Activated CD8-positive, alpha-beta memory T cell treated with anti-CD3 and anti-CD28 coated beads, Interleukin-2, amount 50 U/mL, for 24 hours (primary cell): ENCODE results near the gene RHAG.
"Not testable (repeated sequence)": the region's sequence is repeated elsewhere in the genome, so short reads cannot be mapped to it uniquely, and the experiment has no call there.

ENCODE experiments used
- DNase-seq: peaks from one replicate; pipeline ENCODE4 v3.0.0-alpha.2; 2020; ENCODE audit errors: extremely low read depth

Gene RHAG

DNA sequence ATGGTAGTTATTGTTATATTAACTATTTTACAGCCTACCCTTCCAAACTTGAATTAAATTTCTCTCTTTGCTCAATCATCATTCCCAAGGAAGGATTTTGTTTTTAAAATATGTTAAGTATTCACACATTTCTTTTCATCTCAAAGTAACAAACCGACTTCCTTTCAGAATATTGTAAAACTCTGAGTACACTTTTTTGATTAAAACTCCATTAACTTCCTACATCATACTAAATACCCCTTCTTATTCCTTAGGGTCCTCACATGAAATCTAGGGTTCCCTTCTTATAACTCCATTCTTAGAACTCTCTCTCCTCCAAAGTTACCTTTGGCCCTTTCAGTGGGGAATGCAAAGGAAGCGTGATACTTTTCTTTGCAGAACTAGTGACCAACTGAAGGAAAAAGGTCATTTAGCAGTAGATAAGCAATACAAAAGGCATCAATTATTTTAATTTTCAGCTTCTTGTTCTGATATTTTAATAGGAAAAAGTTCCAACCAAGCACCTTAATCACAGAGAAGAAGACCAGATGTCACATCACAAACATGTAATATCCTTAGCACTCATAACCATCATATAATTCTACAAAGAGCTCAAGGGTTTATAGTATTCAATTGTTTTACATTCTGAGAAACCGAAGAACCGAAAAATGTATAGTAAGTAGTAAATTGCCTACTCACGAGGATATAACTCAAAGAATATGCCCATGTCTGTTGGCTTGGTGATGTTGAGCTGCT, 494 bp downstream of the RHAG start:
- no peak for DNase-seq

DNA sequence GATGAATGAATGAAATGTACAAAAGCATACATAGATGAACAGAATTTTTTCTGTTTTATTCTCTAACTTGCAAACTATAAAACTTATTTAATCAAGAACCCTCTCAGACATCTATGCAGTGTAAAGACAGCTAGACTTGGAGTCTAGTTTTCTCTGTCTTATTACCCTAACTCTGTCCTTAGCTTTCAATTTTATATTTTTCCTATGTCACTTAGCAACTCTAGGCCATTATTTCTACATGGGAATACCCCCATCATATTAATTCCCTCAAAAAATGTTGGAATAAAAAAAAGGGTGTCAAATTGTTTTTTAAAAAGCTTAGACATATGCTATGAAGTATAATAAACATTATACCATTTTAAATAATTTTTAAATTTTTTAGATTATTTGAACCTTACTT, 1.2 kb downstream of the RHAG start:
- DNase-seq: no peak

DNA sequence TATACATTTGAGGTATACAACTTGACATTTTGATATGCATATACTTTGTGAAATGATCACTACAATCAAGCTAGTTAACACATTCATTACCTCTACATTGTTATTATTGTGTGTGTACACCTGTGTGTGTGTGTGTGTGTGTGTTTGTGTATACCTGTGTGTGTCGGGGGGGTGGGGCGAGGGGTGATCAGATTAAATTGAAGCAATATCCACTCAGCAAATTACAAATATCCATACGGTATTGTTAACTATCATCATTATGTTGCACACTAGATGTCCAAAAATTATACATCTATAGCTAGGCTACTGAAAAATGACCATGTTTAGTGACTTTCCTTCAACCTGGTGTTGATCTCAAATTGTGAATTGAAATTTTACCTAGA, 1.8 kb downstream of the RHAG start:
- DNase-seq: no peak

DNA sequence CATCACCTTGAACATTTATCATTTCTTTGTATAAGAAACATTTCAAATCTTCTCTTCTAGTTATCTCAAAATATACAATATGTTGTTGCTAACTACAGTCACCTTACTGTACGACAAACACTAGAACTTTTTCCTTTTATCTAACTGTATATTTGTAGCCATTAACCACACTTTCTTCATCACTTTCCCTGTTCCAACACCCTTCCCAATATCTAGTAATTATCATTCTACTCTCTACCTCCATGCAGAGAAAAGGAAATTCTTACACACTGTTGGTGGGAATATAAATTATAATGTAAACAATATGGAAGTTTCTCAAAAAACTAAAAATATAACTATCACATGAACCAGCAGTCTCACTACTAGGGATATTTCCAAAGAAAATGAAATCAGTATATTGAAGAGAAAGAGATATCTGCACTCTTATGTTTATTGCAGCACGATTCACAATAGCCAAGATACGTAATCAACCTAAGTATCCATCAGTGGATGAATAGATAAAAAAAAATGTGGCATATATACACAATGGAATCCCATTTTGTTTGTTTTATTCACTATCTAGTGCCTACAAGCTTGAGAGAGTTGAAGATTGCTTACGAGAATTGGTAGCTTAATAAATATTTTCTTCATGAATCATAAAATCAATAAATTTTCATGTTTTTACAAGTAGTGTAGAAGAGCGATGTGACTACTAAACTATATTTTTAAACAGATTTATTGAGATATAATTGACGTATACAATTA, 2.4 kb downstream of the RHAG start:
- DNase-seq: no peak

DNA sequence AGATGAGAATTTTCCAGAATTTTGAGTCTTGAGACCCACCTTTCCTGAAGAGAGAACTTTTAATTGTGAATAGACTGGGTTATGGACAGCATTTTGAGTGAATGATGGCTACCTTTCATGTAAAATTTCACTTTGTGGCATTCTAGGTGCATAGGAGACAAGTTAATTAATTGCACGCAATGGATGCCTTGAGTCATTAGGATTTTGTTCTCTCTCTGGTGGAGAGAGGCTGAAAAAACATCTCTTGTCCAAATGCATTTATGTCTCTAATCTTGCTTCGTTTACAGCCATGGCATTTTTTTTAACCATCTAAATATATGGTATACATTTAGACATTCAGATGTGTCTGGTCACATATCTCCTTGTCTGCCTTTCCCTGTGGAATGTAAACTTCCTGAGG, 3.1 kb downstream of the RHAG start:
- DNase-seq: no peak

DNA sequence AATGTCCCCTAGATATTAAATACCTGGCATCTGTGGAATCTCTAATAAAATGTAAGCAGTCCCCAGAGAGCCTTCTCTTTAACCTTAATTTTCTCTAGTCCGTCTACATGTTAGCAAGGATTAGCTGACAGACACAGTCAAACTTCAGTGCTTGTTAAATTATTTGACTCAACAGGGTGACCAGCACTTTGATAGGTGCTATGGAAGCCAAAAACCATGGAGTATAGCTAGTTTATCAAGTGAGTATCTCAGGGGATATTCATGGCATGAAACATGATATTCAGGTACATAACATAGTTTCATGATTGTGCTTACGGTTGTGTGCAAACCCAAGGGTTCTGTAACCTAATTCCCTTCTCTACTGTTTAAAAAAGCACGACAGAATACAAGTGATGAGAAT, 3.9 kb downstream of the RHAG start:
- DNase-seq: no peak

DNA sequence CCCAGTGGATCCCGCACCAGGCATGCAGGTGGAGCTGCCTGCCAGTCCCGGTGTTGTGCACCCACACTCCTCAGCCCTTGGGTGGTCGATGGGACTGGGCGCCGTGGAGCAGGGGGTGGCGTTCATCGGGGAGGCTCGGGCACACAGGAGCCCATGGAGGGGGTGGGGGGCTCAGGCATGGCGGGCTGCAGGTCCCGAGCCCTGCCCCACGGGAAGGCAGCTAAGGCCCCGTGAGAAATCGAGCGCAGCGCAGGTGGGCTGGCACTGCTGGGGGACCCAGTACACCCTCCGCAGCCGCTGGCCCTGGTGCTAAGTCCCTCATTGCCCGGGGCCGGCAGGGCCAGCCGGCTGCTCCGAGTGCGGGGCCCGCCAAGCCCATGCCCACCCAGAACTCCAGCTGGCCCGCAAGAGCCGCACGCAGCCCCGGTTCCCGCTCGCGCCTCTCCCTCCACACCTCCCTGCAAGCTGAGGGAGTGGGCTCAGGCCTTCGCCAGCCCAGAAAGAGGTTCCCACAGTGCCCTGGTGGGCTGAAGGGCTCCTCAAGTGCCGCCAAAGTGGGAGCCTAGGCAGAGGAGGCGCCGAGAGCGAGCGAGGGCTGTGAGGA, 7.1 kb downstream of the RHAG start:
- DNase-seq: not testable (repeated sequence)

DNA sequence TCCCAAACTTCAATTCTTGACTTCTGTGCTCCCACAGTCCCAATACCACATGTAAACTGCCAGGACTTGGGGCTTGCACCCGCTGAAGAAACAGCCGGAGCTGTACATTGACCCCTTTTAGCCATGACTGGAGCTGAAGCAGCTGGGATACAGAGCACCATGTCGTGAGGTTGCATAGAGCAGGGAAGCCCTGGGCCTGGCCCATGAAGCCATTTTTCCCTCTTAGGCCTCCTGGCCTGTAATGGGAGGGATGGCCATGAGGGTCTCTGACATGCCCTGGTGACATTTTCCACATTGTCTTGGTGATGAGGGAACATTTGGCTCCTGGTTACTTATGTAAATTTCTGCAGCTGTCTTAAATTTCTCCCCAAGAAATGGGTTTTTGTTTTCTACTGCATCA, 9.8 kb downstream of the RHAG start:
- no peak for DNase-seq

DNA sequence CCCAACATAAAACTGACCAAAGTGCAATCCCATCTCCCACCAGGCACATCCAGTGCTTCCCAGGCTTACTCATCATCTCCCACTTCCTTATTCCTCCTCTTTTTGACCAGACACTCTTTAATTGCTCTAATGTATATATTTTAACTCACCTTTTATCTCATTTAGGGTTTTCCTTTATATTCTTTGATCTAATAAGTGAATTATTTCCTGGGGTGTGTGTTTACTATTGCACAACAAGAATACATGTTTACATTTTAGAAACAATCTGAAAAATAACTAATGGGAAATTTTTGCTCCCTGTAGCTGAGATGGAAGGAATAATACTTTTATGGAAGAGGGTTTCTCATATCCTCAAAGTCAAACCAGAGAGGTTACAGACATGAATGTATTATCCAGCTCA, 18.4 kb downstream of the RHAG start:
- no peak for DNase-seq

DNA sequence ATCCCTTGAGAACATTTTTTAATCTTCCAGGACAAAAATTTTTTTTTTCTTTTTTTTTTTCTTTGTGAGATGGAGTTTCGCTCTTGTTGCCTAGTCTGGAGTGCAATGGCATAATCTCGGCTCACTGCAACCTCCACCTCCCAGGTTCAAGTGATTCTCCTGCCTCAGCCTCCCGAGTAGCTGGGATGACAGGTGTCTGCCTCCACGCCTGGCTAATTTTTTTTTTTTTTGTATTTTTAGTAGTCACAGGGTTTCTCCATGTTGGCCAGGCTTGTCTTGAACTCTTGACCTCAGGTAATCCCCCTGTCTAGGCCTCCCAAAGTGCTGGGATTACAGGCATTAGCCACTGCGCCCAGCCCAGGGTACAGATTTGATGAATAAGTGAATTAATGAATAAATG, 22.5 kb downstream of the RHAG start:
- DNase-seq: not testable (repeated sequence)

DNA sequence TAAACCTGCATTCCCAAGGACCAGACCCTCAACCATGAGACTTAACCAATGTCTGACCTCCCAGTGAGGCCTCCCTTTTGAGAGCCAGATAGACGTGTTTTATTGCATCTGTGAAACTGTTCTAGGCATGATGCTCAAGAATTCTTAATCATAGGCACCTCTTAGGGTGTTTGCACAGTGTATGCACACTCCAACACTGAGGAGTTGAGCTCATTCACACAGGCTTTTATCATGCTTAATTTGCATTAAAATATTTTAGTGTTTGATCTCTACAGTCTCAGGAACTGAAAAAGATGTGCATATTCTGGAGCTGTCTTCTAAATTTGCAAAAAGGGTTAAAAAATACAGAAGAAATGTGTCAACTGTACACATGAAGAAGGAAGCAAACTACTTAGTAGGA, 27.4 kb downstream of the RHAG start:
- DNase-seq: no peak

DNA sequence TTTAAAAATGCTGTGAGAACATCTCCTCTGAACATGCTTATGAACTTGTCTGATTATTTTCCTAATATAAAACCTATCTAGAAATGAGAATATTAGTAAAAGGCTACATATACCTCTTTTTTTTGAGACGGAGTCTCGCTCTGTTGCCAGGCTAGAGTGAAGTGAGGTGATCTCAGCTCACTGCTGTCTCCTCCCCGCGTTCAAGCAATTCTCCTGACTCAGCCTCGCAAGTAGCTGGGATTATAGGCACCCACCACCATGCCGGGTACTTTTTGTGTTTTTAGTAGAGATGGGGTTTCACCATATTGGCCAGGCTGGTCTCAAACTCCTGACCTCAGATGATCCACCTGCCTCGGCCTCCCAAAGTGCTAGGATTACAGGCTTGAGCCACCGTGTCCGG, 28.4 kb downstream of the RHAG start:
- not testable (repeated sequence) for DNase-seq

DNA sequence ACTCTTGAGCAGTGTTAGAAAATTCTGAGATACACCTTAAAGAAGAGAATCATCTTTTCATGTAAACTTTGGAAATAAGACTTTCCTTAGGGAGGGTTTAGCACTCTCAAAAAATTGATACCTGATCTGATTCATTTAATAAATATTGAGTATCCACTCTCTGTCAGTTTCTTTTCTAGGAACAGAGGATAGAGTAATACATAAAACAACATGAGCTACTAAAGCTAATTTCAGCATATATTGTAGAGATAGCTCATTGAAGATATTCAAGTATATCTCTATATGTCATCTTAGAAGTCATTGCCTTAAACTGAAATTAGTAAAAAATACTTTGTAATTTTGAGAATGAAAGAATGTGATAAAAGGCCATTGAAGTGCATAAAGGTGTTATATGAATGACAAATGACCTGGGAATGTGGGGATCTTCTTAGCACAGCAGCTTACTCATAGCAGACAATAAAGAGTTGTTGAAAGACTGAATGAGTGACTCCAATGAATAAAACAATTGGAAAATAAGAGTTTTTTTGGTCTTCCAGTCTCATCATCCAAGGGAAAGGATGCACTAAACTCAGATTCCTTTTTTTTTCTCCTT, 29.2 kb downstream of the RHAG start:
- no peak for DNase-seq

DNA sequence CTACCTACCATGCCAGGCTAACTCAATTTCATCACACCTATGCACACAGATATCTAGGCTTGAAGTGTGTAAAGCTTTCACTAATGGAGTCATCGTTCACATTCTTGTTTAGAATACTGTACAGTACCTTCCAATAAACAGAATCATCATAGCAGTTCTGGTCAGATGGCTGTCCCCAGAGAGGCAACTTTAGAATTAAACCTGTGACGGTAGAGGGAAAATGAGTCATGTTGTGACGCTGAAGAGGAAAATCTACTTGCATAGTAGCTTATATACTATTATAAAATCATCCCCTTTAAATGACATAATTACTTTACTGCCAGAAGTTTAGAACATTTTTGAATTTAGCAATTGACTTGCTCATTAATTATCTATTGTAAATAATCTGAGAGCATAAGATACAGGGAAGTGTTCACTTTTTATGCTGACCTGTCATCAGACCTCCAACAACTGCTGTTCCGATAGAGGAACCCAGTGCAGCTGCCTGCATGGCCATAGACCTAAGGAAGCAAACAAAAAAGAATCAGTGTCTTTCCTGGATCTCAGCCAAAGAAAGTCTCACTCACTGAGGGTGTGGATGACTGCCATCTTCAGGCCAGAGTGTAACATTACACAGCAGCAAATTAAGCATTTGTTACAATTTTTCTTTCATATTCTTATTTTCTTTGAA, 29.8 kb downstream of the RHAG start:
- no peak for DNase-seq

DNA sequence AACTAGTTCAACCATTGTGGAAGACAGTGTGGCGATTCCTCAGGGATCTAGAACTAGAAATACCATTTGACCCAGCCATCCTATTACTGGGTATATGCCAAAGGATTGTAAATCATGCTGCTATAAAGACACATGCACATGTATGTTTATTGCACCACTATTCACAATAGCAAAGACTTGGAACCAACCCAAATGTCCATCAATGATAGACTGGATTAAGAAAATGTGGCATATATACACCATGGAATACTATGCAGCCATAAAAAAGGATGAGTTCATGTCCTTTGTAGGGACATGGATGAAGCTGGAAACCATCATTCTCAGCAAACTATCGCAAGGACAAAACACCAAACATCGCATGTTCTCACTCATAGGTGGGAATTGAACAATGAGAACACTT, 32.6 kb downstream of the RHAG start:
- DNase-seq: not testable (repeated sequence)

DNA sequence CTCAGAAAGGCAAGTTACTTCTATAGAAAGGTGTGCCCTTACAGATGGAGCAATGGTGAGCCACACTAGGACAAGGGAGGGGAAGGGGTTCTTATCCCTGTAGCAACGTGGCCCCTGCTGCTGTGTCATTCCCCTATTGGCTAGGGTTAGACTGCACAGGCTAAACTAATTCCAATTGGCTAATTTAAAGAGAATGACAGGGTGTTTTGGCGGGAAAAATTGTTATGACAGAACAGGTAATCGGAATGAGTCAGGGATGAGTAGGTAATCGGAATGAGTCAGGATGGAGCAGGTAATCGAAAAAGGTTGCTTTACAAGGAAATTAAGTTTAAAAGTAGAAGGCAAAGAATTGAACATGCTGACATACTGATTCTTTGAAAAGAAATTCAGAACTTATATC, 49.4 kb downstream of the RHAG start:
- not testable (repeated sequence) for DNase-seq

DNA sequence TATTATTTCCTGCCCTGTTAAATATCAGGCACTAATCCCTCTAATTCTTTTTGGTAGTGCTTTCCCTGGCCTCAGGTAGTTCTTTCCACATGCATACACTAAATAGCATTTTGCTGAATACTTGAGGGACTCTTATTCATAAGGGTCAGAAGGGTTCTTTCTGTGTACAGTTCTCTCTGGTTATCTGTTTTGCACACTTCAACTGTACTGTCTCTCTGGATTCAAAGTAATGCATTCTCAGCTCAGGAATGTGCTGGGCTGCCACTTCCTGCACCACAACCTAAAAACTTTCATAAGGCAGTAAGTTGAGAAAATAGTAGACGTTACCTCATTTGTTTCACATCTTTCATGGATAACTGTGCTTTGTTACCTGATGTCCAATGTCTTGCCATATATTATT, 54.1 kb downstream of the RHAG start:
- DNase-seq: no peak

DNA sequence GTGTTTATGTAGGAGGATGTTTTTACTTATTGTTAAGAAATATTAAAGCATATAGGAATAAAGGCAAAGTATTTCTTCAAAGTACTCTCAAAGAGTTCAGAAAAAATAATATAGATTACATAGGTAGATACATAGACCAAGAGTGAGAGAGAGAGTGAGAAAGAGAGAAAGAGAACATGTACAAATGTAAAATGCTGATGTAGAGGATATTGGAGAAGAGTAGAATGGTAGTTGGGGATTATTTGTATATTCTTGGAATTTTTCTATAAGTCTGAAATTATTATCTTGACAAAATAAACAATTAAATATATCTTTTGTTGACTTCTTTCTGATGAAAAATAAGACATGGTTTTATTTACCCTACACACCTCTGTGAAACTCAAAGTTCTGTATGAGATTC, 57.0 kb downstream of the RHAG start:
- DNase-seq: no peak

DNA sequence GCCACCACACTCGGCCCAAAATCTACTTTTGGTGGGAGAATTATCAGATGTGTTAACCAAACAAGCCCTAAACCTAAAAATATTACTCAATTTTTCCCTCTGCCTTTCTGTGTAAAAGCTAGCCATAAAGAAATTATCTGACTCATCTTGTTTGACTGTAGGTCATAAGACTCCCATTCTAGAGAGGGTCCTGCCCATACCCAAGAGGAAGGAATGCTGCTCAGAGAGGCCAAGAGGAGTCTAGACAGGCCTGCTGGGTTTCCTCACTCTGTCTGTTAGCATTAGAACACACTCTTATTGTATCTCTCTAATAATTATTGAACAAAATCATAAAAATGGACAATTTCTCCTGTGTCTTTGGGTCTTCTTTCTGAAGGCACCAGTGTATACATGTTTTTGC, 60.0 kb downstream of the RHAG start:
- no peak for DNase-seq

DNA sequence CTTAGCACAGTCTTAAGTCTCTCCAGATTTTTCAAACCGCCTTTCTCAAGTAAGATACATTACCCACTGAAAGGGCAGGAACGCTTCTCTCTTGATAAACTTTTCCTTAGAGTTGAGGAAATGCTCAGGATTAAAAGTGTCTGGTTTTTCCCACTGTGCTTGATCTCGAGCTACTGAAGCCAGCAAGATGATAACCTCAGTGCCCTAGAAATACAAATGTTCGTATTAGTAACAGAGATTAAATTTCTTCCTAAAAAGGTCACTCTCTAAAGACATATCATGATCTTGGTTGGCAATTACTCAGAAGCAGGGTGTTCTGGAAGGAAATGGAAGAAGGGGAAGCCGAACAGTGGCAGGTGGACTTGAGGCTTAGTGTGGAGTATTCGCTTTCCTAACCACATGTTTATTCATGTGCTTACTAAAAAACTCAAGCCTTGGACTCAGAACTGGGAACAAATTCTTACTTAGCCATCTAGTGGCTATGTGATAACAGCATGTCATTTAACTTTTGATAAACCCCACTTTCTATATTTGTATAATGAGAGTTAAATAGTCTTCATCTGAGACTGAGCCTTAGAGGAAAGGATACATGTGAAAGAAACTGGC, 66.1 kb downstream of the RHAG start:
- DNase-seq: no peak

DNA sequence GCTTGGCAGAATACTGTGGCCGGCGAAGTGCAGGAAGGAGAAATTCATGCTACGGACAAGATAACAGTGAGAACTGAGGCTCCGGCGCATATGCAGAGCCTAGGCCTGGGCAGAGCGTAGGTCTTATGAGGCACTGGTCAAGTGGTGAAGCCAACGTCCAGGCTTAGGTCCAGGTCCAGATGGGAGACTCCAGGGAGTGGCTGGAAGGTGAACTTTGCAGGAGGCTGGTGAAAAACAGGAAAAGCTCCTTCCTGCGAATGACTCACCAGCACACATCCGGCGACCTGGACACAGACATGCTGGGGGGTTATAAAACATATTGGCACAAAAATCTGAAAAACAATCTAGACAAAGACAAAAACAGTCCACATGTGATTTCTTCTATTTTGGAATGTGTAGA, 70.8 kb downstream of the RHAG start:
- DNase-seq: no peak

DNA sequence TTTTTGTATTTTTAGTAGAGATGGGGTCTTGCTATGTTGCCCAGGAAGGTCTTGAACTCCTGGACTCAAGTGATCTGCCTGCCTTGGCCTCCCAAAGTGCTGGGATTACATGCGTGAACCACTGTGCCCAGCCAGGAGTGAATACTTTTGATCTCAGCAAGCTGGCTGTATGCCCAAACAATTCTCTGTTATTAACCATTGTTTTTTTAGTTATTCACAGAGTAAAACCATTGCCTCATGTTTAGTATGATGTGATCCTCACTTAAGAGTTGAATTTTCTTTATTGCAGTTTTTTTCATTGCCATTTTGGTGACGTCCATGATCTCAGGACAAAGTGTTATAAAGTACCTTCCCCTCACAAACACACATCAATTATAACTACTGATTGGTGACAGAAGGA, 71.4 kb downstream of the RHAG start:
- no peak for DNase-seq
